GM23248 (cell line): ENCODE measurements around the gene IQGAP1.

Experiments
- EZH2 ChIP-seq: fragments of 200-600 bp; sonication (generic); IDR thresholded peaks from 2 replicates; pipeline ENCODE4 v1.6.1; 2018; ENCODE audit warnings: antibody characterized with exemption, mild to moderate bottlenecking; ENCODE audit not compliant: insufficient read depth, poor library complexity, severe bottlenecking
- EZH2phosphoT487 ChIP-seq: fragments of 200-600 bp; sonication (generic); IDR thresholded peaks from 2 replicates; pipeline ENCODE4 v1.6.1; 2018; ENCODE audit warnings: antibody characterized with exemption, moderate library complexity, mild to moderate bottlenecking, low read depth; ENCODE audit not compliant: insufficient read depth

DNA sequence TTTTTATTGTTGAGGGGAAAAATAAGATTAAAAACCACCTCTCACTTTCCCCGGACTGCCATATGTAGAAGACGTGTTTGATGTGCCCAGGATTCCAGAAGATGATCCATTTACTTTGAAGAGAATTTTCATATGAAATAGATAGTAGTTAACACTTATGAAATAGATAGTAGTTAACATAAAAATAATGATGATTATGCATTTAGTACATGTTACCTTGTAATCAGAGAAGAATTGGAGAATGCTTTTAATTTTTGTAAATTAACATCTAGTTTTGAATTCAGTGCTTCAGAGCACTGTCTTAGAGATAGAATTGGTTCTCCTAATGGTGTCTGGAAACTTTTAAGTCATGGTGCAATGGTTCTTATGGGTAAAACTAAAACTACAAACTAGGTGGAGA lies 95.6 kb downstream of the IQGAP1 start:
- no peak for TF ChIP-seq EZH2
- no peak for TF ChIP-seq EZH2phosphoT487
